Activated naive CD4-positive, alpha-beta T cell treated with anti-CD3 and anti-CD28 coated beads, Interleukin-2, amount 50 U/mL, for 72 hours (primary cell): Measurements from ENCODE around the gene ITSN2. TPM values are rescaled to one million over a fixed set of nuclear protein-coding genes. Genes with fewer than 3 reads are reported as not detected.
A peak's percentile ranks its signal among the peaks of the same experiment; 100 is the strongest.
"Not testable (repeated sequence)": the region's sequence is repeated elsewhere in the genome, so short reads cannot be mapped to it uniquely, and the experiment has no call there.

Experiments used
- ATAC-seq, 2 donors: fragments of 150-1000 bp; cut with Tn5 transposase; 2 replicates each; pipeline ENCODE4 v1.10.0; 2021; ENCODE audit warnings: mild to moderate bottlenecking in 2 of 2, moderate library complexity in 2 of 2
- DNase-seq, 2 donors: peaks; one replicate each; pipeline ENCODE4 v3.0.0; 2021 to 2022; ENCODE audit warnings: low spot score in 2 of 2
- H3K27ac Mint-ChIP-seq, 2 donors: one replicate each; pipeline ENCODE4 v1.8.0; 2022; ENCODE audit warnings: mild to moderate bottlenecking in 2 of 2, mixed read lengths in 2 of 2
- H3K36me3 Mint-ChIP-seq, 2 donors: one replicate each; pipeline ENCODE4 v1.8.0; 2022; ENCODE audit warnings: mixed read lengths in 2 of 2
- H3K9me3 Mint-ChIP-seq, 2 donors: one replicate each; pipeline ENCODE4 v1.8.0; 2022; ENCODE audit warnings: mixed read lengths in 2 of 2
- total RNA-seq, 2 donors: library from RNA; stranded (reverse); gene quantifications; one replicate each; pipeline ENCODE4 v1.2.3, GENCODE V29; 2022

Gene ITSN2
- total RNA-seq, 2 donors from 2014 or later, result 48.7 to 51.2 TPM

DNA sequence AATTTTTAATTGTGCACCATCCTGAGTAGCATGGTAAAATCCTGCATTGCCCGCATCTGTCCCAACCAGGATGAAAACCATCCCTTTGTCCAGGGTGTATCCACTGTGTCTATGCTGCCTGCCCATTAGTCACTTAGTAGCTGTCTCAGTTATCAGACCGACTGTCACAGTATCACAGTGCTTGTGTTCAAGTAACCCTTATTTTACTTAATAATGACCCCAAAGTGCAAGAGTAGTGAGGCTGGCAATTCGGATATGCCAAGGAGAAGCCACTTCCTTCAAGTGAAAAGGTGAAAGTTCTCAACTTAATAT is 8.8 kb downstream of the ITSN2 start:
- Mint-ChIP-seq H3K36me3 (no peaks in the 10 kb centered on the region), H3K27ac (no peak overlapping the region), H3K9me3 (no peaks in the 10 kb centered on the region)
- DNase-seq (no peak), ATAC-seq (no peak)

DNA sequence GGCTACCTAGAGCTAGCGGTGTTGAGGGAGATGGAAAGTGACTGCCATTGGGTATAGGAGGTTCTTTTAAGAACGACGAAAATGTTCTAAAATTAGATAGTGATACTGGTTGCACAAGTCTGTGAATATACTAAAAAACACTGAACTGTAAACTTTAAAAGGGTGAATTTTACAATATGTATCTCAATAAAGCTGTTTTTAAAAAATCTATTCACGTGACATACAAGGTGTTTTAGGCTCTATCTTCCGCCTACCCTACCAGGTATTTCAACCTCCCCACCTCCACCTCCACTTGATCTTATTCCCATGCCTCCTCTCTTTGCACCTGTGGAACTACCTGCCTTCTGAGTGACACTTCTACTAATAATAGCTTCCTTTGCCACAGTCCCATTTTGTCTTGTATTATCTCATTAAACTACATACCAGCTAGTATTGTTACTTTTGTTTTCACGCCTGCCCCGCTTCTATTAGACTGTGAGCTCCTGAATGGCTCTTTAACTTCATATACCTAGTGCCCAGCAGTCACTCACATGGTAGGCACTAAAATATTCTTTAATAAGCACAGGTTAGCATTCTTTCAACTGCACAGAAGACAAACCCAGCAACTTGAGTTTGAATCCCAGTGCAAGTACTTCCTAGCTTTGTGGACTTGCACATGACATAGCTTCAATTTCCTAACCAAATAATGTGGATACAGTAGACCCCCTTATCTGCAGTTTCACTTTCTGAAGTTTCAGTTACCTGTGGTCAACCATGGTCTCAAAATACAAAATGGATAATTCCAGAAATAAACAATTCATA is 9.3 kb downstream of the ITSN2 start:
- DNase-seq, result no peak
- Mint-ChIP-seq H3K36me3 (no peaks in the 10 kb centered on the region), H3K27ac (no peak overlapping the region), H3K9me3 (no peaks in the 10 kb centered on the region)
- no peak for ATAC-seq

DNA sequence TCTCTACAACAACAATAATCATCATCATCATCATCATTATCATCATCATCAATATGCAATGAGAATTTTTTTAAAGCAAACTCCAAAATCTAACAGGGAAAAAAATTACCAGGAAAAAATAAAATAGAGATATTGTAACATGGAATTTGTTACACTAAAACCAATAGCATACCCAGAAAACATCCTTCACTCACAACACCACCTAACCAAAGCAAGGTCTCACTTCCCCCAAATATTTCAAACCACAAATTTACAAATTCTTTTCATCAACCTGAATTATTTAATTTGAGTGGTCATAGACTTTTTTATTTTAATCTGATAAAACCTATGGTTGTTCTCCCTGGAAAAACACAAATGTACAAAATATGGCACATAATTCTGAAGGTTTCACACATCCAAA is 11.2 kb downstream of the ITSN2 start:
- ATAC-seq (no peak), DNase-seq (no peak)
- no peaks in the 10 kb centered on the region for H3K9me3 Mint-ChIP-seq
- no peaks in the 10 kb centered on the region for H3K36me3 Mint-ChIP-seq
- no peak overlapping the region for H3K27ac Mint-ChIP-seq

DNA sequence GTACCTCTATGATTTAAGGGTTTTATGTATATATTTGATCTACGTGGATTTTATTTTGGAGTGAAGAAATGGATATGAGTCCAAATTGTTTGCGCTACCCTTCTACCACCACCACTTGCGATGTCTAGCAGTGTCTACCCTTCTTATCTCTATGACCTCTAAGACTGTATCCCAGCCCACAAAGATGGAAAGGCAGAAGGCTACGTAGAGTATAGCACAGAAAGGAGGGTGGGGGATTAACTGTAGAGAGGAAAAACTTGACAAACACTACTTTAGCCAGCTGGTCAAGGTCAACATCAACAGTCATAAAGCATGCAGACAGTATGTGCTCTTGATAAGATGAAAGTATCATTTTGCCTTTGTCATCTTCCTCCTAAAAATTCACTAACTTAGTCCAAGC is 14.4 kb downstream of the ITSN2 start:
- Mint-ChIP-seq H3K9me3 (no peaks in the 10 kb centered on the region), H3K27ac (no peak overlapping the region), H3K36me3 (no peaks in the 10 kb centered on the region)
- DNase-seq (no peak), ATAC-seq (no peak)

DNA sequence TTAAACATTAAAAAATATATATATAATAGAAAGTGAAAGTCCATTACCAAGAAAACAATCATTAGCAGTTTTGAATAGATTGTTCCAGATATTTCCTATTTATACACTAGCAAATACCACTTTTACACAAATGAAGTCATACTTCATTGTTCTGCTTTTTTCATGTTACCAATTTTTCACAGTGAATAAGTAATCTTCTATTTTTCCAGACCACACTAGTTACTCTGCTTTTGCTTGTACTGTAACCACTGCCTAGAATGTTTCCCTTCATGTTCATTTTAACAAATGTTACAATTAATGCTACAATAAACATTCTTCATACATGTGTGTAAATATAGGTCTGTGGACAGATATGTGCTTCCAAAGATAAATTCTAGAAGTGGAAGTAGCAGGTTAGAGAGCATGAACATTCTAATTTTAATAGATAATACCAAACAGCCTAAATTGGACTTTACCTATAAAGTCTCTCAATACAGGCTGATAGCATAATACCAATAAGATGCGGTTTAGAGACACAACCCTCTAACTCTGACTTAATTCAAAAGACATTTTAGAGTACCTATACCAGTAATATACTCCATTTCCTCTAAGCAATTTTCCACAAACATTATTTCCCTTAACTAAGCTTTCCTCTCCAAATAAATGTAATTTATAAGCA is 17.0 kb downstream of the ITSN2 start:
- no peaks in the 10 kb centered on the region for H3K9me3 Mint-ChIP-seq
- ATAC-seq (no peak), DNase-seq (no peak)
- H3K36me3 Mint-ChIP-seq, result no peaks in the 10 kb centered on the region
- no peak overlapping the region for H3K27ac Mint-ChIP-seq

DNA sequence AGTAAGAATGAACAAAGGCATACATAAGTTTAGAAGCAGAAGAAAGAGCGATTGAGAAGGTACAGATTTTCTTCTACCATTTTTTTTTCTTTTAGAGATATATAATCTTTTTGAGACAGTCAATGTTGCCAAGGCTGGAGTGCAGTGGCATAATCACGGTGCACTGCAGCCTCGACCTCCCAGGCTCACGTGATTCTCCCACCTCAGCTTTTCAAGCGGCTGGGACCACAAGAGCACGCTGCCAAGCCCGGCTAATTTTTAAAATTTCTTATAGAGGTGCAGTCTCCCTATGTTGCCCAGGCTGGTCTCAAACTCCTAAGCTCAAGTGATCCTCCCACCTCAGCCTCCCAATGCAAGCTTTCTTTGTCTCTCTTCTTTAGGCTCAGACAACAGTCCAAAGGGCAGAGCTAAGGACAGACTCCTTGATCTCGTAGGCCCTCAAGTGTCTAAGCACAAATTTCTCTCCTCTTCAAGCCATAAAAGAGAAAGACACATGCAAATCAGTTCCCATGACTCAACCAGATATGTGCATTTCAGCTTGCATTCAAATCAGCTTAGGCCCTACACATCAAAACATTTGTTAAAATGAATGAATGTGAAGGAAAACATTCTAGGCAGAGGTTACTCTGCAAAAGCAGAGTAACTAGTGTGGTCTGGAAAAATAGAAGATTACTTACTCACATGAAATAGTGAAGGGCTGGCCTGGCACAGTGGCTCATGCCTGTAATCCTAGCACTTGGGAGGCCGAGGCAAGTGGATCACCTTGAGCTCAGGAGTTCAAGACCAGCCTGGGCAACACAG is 18.0 kb downstream of the ITSN2 start:
- DNase-seq (no peak), ATAC-seq (peak in 1 of 2 donors; percentile 58)
- peak overlapping the region in 1 of 2 donors; percentile 16 for H3K27ac Mint-ChIP-seq
- peaks cover 0 to 5% of the 10 kb centered on the region in 2 donors for H3K36me3 Mint-ChIP-seq
- H3K9me3 Mint-ChIP-seq, result no peaks in the 10 kb centered on the region

DNA sequence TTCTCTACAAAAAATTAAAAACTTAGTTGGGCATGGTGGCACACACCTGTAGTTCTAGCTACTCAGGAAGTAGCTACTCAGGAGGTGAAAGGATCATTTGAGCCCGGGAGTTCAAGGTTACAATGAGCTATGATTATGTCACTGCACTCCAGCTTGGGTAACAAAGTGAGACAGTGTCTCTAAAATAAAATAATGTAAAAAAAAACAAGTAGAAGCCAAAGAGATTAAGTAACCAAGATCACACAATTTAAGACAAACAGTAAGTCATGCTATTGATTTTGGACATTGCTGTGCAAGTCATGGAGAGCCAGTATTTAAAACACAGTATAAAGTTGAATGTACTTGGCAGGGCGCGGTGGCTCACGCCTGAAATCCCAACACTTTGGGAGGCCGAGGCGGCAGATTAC is 20.5 kb downstream of the ITSN2 start:
- H3K36me3 Mint-ChIP-seq, result peaks cover 0 to 14% of the 10 kb centered on the region in 2 donors
- DNase-seq, result no peak
- H3K9me3 Mint-ChIP-seq, result peaks cover 0 to 5% of the 10 kb centered on the region in 2 donors
- H3K27ac Mint-ChIP-seq, result no peak overlapping the region
- ATAC-seq, result no peak

DNA sequence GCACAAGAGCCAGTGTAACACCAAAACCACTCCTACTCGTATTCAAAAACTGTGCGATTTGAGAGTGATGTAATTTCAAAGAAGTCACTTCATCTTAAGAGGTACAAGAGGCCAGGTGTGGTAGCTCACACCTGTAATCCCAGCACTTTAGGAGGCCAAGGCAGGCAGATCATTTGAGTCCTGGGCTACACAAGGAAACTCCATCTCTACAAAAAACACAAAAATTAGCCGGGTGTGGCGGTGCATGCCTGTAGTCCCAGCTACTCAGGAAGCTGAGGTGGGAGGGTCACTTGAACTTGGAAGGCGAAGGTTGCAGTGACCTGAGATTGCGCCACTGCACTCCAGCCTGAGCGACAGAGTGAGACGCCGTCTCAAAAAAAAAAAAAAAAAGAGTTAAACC is 21.2 kb downstream of the ITSN2 start:
- not testable (repeated sequence) for DNase-seq, H3K27ac Mint-ChIP-seq, ATAC-seq, H3K9me3 Mint-ChIP-seq
- H3K36me3 Mint-ChIP-seq, result peaks cover 0 to 14% of the 10 kb centered on the region in 2 donors

DNA sequence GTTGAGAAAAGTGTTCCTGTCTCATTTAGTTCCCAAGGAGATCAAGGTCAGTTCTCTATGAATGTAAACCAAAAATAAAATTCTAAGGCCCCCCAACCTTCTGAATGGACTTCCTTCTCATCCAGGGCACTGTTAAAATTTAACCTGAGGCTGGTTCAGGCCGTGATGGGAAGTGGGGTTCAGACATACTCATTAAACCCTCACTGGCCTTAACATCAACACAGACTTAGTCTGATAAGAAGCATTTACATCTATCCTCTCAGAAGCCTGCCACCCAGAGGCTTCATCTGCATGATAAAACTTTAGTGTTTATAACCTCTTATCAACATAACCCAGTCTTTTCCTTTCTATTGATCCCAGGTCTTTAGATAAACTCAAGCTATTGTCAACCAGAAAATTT is 22.4 kb downstream of the ITSN2 start:
- DNase-seq (no peak), ATAC-seq (no peak)
- H3K36me3 Mint-ChIP-seq, result peaks cover 0 to 14% of the 10 kb centered on the region in 2 donors
- no peak overlapping the region for H3K27ac Mint-ChIP-seq
- H3K9me3 Mint-ChIP-seq, result peaks cover 0 to 5% of the 10 kb centered on the region in 2 donors

DNA sequence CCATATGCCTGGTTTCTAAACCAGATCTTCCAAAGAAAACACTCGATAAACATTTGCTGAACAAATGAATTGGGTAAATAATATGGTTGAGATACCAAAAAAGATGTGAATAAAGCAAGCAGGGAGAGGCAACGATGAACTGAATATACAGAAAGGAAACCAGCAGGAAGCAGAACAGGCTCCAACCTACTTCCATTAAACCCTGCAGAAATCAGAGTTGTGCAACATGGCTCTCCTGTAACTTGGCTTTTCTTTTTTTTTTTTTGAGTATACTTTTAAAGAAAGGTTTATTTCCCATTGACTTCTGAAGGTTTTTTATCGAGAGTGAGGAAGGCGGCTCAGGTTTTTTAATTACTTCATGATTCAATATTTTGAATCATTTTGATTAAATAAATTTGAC is 23.5 kb downstream of the ITSN2 start:
- DNase-seq, result no peak
- H3K27ac Mint-ChIP-seq, result no peak overlapping the region
- no peak for ATAC-seq
- H3K9me3 Mint-ChIP-seq, result peaks cover 0 to 5% of the 10 kb centered on the region in 2 donors
- H3K36me3 Mint-ChIP-seq, result peaks cover 0 to 14% of the 10 kb centered on the region in 2 donors

DNA sequence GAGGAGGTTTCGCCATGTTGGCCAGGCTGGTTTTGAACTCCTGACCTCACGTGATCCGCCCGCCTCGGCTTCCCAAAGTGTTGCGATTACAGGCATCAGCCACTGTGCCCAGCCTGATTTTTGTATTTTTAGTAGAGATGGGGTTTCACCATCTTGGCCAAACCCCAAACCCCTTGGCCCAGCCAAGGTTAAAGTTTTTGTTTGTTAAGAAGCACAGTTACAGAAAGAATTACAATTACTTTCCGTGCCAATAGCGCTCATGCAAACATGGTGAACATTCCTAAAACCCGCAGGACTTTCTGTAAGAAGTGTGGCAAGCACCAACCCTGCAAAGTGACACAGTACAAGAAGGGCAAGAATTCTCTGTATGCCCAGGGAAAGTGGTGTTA is 26.1 kb downstream of the ITSN2 start:
- H3K36me3 Mint-ChIP-seq, result peaks cover 0 to 14% of the 10 kb centered on the region in 2 donors
- DNase-seq (no peak), ATAC-seq (no peak)
- no peak overlapping the region for H3K27ac Mint-ChIP-seq
- peaks cover 0 to 5% of the 10 kb centered on the region in 2 donors for H3K9me3 Mint-ChIP-seq

DNA sequence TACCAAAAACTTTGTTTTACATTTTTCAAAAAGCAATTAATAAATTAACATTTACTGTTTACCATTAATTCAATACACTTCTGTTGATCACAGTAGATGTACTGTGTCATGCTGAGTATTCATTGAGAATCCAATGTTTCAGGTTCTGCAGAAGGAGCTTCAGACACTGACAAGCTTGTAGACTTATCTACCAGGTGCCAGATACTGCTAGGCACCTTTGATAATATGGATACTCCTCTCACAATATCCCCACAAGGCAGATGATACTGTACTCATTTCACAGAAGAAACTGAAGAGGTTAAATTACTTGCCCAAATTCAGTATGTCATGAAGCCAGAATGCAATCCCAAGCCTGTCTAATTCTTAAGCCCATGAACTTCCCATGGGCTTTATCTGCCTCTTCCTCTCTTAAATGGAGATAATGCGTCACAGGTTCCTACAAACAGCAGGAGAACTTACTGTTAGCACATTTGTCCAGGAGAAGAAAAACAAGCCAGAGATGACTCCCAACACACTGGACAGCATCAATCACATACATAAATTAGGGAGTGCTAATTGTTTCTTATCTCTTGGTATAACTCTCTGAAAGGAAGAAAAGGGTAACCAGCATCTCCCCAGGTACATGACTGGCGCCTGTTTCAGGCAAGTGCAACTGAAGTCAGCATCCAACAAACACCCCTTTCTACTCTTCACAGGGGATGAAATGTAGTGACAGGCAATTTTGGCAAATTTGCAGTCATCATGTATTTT is 27.4 kb downstream of the ITSN2 start:
- ATAC-seq, result no peak
- Mint-ChIP-seq H3K27ac (no peak overlapping the region), H3K9me3 (peaks cover 0 to 5% of the 10 kb centered on the region in 2 donors), H3K36me3 (peaks cover 0 to 14% of the 10 kb centered on the region in 2 donors)
- no peak for DNase-seq

DNA sequence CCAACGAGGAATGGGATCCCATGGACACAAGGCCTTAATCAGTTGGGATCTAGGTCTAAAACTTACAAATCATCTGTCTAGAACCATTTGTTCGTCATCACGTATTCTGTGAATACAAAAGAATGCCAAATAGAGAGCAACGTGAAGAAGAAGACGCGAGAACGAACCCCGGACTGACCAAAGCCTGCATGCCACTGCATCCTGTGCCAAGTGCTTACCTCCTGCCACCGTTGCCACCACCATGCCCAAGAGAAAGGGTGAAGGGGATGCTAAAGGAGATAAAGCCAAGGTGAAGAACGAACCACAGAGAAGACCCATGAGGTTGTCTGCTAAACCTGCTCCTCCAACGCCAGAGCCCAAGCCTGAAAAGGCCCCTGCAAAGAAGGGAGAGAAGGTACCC is 30.2 kb downstream of the ITSN2 start:
- DNase-seq (no peak), ATAC-seq (no peak)
- Mint-ChIP-seq H3K9me3 (no peaks in the 10 kb centered on the region), H3K27ac (no peak overlapping the region), H3K36me3 (no peaks in the 10 kb centered on the region)

DNA sequence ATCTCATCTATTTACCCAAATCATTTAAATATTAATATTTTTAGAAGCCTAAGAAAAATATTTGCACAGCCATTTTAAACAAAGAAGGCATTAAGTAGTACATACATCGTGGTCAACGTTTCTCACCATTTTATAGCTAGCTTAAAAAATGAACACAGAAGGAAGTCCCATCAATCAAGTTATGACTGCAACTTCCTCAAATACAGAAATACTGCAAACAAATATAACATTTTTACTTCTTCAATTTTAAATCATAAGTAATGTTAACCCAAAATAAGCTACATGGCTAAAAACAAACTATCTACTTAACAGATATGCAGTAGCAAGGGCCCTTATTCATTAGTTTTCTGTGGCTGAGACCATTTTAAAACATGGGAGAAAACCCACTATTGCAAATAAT is 30.6 kb downstream of the ITSN2 start:
- no peaks in the 10 kb centered on the region for H3K36me3 Mint-ChIP-seq
- no peaks in the 10 kb centered on the region for H3K9me3 Mint-ChIP-seq
- ATAC-seq, result no peak
- H3K27ac Mint-ChIP-seq, result no peak overlapping the region
- DNase-seq, result no peak

DNA sequence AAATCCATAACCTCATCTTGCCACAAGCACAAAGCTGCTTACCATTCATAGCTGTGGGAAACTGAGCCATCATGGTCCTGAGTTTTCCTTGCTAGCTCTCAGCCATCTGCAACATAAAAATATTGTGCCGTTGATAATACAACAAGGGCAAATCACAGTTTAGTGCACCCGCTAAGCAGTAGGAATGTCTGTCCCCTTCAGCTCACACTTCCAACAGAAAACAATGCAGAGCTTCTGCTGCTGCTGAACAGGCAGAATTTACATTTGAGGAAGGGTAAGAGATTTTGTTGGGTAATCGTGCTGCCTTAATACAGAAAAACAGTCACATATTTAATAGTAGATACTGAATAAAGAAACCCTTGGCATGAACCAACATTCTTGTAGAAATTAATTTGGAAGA is 32.3 kb downstream of the ITSN2 start:
- no peaks in the 10 kb centered on the region for H3K36me3 Mint-ChIP-seq
- DNase-seq (no peak), ATAC-seq (no peak)
- H3K27ac Mint-ChIP-seq, result no peak overlapping the region
- H3K9me3 Mint-ChIP-seq, result no peaks in the 10 kb centered on the region

DNA sequence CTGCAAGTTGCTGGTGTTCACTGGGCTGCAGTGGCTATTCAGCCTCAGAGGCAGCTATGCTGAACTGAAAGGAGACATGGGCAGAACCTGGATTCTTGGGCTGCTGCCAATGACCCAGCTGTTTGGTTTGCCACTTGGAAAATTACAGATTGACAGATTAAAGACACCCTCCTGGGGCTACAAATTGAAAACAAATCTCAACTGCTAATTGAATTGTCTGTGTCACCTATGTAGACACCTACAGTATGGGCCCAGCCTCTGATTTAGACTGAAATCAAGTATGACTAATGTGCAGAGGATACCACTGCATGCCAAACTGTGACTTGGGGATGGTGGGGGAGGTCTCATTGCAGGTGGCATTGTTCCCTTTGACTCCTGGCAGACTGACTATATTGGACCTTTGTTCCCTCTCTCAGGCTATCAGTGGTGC is 42.8 kb downstream of the ITSN2 start:
- Mint-ChIP-seq H3K36me3 (peaks cover 0 to 7% of the 10 kb centered on the region in 2 donors), H3K9me3 (no peaks in the 10 kb centered on the region), H3K27ac (no peak overlapping the region)
- DNase-seq (peak in 1 of 2 donors; percentile 6), ATAC-seq (peak; percentile 60 to 70)

DNA sequence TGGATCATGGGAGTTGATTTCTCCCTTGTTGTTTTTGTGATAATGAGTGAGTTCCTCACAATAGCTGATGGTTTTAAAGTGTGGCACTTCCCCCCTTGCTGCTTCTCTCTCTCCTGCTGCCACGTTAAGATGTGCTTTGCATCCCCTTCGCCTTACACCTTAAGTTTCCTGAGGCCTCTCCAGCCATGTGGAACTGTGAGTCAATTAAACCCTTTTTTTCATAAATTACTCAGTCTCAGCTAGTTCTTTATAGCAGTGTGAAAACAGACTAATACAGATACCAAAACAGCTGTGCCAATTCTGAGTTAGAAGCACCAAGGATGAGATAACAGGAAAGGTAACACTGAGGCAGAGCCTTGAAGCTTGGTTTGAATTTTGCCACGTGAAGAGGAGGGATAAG is 44.7 kb downstream of the ITSN2 start:
- ATAC-seq (peak; percentile 63 to 83), DNase-seq (peak in 1 of 2 donors; percentile 27)
- peak overlapping the region in 1 of 2 donors; percentile 29 for H3K27ac Mint-ChIP-seq
- H3K36me3 Mint-ChIP-seq, result peaks cover 0 to 7% of the 10 kb centered on the region in 2 donors
- H3K9me3 Mint-ChIP-seq, result no peaks in the 10 kb centered on the region
